H1 (cell line): Measurements from ENCODE around the gene LHFPL2. TPM values are rescaled to one million over a fixed set of nuclear protein-coding genes. Genes with fewer than 3 reads are reported as not detected.

Experiments
- BRCA1 ChIP-seq: IDR thresholded peaks from 2 replicates; pipeline ENCODE4 v1.6.1; 2012; ENCODE audit warnings: low read depth, low read length, improper control_type of control experiment
- CTBP2 ChIP-seq: IDR thresholded peaks from 2 replicates; pipeline ENCODE4 v1.7.0; 2011; ENCODE audit warnings: borderline replicate concordance, mild to moderate bottlenecking, moderate library complexity, mixed read lengths, low read length; ENCODE audit not compliant: insufficient read depth, insufficient read length
- NANOG ChIP-seq: IDR thresholded peaks from 2 replicates; pipeline ENCODE4 v1.6.1; 2011; ENCODE audit warnings: low read length, low read depth, mild to moderate bottlenecking, inconsistent platforms; ENCODE audit not compliant: insufficient read depth, poor library complexity, severe bottlenecking
- polyA plus RNA-seq, 7 experiments: library from polyadenylated mRNA; depleted of rRNA in 3 of 7; stranded (reverse) in 5 of 7; unstranded in 2 of 7; fragments of >200 nt in 5 of 7; fragments of 200-250 nt in 2 of 7; gene quantifications; 1 replicate in 5 of 7; 2 replicates in 1 of 7; 4 replicates in 1 of 7; pipeline versions ENCODE4 v1.2.1 to v1.2.3, GENCODE V29; 2011 to 2013; ENCODE audit warnings: missing spikeins in 2 of 7, mixed read lengths in 2 of 7
- total RNA-seq: library from RNA; stranded (reverse); fragmentation: NEBNext Ultra II Directional; extraction: Animal tissue kit (Norgen Biotek cat#: 25700); gene quantifications from 2 replicates; pipeline ENCODE4 v1.2.1, GENCODE V29; 2021

Gene LHFPL2
- total and polyA plus RNA-seq, 2 of the 8 experiments (the other 6 are each of a cell fraction or from before 2014, with no cell fraction given) = 9.6 to 43.0 TPM

DNA sequence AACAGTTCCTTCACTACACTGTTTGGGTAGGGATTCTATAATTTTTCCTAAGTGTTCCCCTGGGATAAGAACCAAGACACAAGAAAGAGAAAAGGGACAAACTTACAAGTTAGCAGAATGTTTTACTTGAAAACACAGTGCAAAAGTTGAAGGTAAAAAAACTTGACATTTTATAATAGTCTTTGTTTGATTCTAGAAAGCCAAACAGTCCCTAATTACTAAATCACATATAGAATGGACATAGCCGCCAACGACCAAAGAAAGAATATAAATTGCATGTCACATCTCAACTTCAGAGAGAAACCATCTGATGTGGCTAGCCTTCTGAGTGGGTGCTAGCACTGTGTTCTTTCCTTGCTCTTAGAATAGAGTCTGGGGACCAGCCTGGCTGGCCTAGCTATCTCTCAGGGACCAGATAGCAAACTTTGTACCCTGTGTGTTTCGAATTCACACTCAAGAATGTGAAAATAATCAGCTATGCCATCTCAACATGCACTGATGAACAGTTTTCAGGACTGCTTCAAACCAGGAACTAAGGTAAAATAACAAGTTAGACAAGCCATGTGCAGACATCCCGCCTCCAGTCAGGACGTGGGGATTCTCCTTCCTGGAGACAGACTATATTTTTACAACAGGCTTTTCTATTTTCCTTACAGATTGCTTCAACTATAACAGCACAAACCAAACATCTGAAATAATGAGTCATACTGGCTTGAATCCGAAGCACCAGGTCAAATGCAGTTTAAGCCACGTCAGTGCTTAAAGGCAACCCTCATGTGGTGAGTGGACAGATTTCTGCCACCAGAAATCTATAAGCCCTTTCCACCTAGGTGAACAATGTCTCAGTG, 53.7 kb downstream of the LHFPL2 start (continued):
- TF ChIP-seq CTBP2 = no peak
- TF ChIP-seq NANOG = no peak
- TF ChIP-seq BRCA1 = no peak
